ENCODE data around the gene RP9. TPM values are rescaled to one million over a fixed set of nuclear protein-coding genes. Genes with fewer than 3 reads are reported as not detected.

The RP9 gene
- total RNA-seq, 1 experiment from 2014 or later, result 10.7 TPM

DNA sequence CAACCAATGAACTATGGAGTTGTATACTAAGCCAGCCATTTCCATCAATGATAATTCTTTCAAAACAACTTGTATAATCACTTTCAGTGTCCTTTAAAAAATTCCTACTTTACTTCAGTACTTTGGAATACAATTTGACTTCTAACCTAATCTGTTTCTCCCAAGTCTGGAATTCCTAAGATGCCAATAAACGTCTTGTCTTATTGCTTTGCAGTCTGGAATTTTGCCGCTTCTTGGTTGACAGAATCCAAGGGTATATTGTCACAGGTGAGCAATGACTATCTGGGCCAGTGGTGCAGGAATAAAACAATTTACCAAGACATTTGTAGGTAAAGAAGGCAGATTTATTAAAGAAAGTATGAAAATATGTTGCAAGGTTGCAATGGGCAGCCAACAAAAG, 21.8 kb downstream of the RP9 start:
- no peaks in the 10 kb centered on the region for H3K4me1 Mint-ChIP-seq
- TF ChIP-seq, protein P1, sequence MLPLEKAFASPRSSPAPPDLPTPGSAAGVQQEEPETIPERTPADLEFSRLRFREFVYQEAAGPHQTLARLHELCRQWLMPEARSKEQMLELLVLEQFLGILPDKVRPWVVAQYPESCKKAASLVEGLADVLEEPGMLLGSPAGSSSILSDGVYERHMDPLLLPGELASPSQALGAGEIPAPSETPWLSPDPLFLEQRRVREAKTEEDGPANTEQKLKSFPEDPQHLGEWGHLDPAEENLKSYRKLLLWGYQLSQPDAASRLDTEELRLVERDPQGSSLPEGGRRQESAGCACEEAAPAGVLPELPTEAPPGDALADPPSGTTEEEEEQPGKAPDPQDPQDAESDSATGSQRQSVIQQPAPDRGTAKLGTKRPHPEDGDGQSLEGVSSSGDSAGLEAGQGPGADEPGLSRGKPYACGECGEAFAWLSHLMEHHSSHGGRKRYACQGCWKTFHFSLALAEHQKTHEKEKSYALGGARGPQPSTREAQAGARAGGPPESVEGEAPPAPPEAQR (CRISPR knock-in tag; IDR thresholded peaks at IDR 0.05), result no peak
- no peak for TF ChIP-seq ZNF138 (CRISPR knock-in tag; conservative IDR thresholded peaks at IDR 0.05)
- TF ChIP-seq USF2 (CRISPR knock-in tag; IDR thresholded peaks at IDR 0.05), result no peak
- no peak for TF ChIP-seq ZNF281 (CRISPR knock-in tag; IDR thresholded peaks at IDR 0.05)
- TF ChIP-seq, protein P2, sequence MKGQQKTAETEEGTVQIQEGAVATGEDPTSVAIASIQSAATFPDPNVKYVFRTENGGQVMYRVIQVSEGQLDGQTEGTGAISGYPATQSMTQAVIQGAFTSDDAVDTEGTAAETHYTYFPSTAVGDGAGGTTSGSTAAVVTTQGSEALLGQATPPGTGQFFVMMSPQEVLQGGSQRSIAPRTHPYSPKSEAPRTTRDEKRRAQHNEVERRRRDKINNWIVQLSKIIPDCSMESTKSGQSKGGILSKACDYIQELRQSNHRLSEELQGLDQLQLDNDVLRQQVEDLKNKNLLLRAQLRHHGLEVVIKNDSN (CRISPR knock-in tag; IDR thresholded peaks at IDR 0.05), result no peak
- no peak for TF ChIP-seq RORB (CRISPR knock-in tag; IDR thresholded peaks at IDR 0.05)
- TF ChIP-seq, protein P3, sequence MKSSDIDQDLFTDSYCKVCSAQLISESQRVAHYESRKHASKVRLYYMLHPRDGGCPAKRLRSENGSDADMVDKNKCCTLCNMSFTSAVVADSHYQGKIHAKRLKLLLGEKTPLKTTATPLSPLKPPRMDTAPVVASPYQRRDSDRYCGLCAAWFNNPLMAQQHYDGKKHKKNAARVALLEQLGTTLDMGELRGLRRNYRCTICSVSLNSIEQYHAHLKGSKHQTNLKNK (CRISPR knock-in tag; IDR thresholded peaks at IDR 0.05), result no peak
- no peak for TF ChIP-seq MXD4 (CRISPR knock-in tag; IDR thresholded peaks at IDR 0.05; ENCODE audit: borderline replicate concordance)
- TF ChIP-seq CREM (CRISPR knock-in tag; IDR thresholded peaks at IDR 0.05), result no peak
- H3K27me3 Mint-ChIP-seq (ENCODE audit: low read depth), result no peaks in the 10 kb centered on the region
- peaks cover 4% of the 10 kb centered on the region; the same call in 1 of the 2 replicates for H3K9me3 Mint-ChIP-seq
- ATAC-seq (no peak), DNase-seq (ENCODE audit: low spot score) (no peak)
- ChIA-PET CTCF (interaction anchor here (0.7 kb wide), 1 partner anchor 21 kb away, joined by 3 read pairs; no protein-coding TSS in a partner anchor), POLR2A (no interaction called here)
- no peak overlapping the region for H3K27ac Mint-ChIP-seq
- H3K4me3 Mint-ChIP-seq, result no peak overlapping the region
- H3K36me3 Mint-ChIP-seq, result no peaks in the 10 kb centered on the region

DNA sequence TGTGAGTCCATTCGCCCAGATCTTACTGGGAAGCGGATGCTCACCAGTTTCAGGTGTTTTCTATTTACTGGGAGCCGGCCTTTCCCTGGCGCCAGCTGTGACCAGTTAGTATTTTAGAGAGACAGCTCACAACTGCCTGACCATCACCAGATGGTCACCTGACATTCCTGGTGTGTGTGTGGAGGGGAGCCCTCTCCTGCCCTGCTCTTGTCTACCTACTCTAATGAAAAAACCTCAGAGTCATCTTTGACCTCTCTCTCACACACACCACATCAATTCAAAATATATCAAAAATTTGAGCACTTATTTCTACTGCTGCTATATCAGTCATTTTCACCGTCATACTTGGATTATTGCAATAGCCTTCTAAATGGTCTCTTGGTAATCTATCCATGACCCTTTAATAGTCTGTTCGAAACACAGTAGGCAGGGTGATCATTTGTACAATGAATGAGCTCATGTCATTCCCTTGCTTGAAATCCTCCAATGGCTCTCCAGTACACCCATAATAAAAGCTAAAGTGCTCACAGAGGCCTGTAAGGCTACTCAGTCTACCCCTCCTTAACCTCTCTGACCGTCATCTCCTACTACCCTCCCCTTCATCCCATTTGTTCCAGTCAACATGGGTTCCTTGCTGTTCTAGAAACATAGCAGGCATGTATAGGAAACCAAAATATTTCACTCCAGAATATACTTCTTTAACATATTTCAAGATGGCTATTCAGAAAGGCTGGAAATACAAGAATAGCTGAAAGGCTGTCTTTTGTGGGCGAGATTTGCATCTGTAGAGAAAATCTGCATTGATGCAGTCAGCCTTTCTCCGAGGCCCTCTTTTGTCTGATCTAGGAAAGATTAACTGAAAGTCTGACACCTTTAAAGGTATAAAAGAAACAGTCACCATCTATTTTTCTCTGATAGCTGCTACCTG, 29.2 kb downstream of the RP9 start:
- no peak for DNase-seq (ENCODE audit: low spot score)
- H3K27ac Mint-ChIP-seq, result no peak overlapping the region
- no peaks in the 10 kb centered on the region for H3K9me3 Mint-ChIP-seq
- POLR2A ChIA-PET, result no interaction called here
- peaks cover 49% of the 10 kb centered on the region for H3K4me1 Mint-ChIP-seq
- CTCF ChIA-PET, result no interaction called here
- ATAC-seq, result peak; percentile 34; the same call in 1 of the 2 replicates
- no peak overlapping the region for H3K4me3 Mint-ChIP-seq
- TF ChIP-seq USF2 (CRISPR knock-in tag; IDR thresholded peaks at IDR 0.05), result 0 out of 2 replicates have a peak, but pooled peaks have one; percentile 30
- TF ChIP-seq, protein P3 (CRISPR knock-in tag; IDR thresholded peaks at IDR 0.05), result no peak
- H3K27me3 Mint-ChIP-seq (ENCODE audit: low read depth), result peaks cover 2% of the 10 kb centered on the region; the same call in 1 of the 2 replicates
- H3K36me3 Mint-ChIP-seq, result no peaks in the 10 kb centered on the region

DNA sequence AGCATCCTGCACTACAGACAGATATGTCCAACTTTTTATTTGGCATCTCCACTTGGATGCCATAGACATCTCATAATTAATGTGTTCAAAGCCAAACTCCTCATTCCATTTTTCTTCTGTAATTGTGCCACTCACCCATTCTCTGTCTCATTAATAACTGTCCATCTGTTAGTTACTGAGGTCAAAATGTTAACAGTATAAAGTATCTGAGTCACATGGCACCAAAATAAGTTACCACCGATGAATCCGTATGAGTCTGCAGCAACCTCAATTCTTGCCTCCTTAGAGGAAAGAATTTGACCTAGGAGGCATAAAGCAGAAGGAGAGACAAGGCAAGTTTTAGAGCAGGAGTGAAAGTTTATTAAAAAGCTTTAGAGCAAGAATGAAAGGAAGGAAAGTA, 30.1 kb downstream of the RP9 start:
- no peak overlapping the region for H3K4me3 Mint-ChIP-seq
- peaks cover 49% of the 10 kb centered on the region for H3K4me1 Mint-ChIP-seq
- CTCF ChIA-PET, result no interaction called here
- H3K27me3 Mint-ChIP-seq (ENCODE audit: low read depth), result peaks cover 2% of the 10 kb centered on the region; the same call in 1 of the 2 replicates
- H3K9me3 Mint-ChIP-seq, result no peaks in the 10 kb centered on the region
- POLR2A ChIA-PET, result no interaction called here
- no peak overlapping the region for H3K27ac Mint-ChIP-seq
- TF ChIP-seq USF2 (CRISPR knock-in tag; IDR thresholded peaks at IDR 0.05) (no peak), TCF7 (CRISPR knock-in tag; IDR thresholded peaks at IDR 0.05; ENCODE audit: low read depth) (no peak), JAZF1 (CRISPR knock-in tag; IDR thresholded peaks at IDR 0.05) (no peak), RELA (CRISPR knock-in tag; IDR thresholded peaks at IDR 0.05; ENCODE audit: borderline replicate concordance) (no peak), E2F5 (CRISPR knock-in tag; IDR thresholded peaks at IDR 0.05) (no peak), NR3C1 (CRISPR knock-in tag; conservative IDR thresholded peaks at IDR 0.05; ENCODE audit: low read depth) (no peak), ZNF671 (CRISPR knock-in tag; IDR thresholded peaks at IDR 0.05) (no peak)
- TF ChIP-seq, protein P4, sequence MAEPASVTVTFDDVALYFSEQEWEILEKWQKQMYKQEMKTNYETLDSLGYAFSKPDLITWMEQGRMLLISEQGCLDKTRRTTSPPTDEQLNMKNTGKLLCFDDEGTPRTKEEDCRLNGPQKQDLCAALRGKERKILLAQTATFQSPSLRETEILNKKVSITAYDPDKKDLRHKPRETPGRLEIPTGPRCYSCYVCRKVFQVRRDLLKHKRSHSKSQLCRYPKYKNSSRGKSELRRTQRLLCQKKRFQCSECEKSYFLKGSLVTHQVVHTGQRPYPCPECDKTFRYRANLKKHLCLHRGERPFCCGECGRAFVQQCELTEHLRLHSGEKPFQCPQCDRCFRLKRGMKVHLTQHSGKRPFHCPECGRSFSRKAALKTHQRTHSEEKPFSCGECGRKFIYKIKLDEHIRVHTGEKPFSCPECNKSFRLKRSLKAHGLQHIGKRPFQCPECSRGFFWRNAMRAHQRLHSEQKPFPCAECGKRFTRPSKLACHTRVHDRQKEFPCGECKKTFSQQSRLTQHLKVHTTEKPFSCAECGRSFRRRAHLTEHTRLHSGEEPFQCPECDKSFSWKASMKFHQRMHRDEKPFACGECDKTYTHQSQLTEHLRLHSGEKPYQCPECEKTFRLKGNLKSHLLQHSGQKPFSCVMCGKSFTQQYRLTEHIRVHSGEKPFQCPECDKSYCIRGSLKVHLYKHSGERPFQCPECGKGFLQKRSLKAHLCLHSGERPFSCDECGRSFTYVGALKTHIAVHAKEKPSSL (CRISPR knock-in tag; conservative IDR thresholded peaks at IDR 0.05), result no peak
- no peak for DNase-seq (ENCODE audit: low spot score)
- no peaks in the 10 kb centered on the region for H3K36me3 Mint-ChIP-seq
- ATAC-seq, result no peak
